Measurements from ENCODE around the gene SORCS2. TPM values are rescaled to one million over a fixed set of nuclear protein-coding genes. Genes with fewer than 3 reads are reported as not detected.

The SORCS2 gene
- polyA plus RNA-seq, 1 of the 3 experiments (the other 2 are of a cell fraction): 1.6 TPM

DNA sequence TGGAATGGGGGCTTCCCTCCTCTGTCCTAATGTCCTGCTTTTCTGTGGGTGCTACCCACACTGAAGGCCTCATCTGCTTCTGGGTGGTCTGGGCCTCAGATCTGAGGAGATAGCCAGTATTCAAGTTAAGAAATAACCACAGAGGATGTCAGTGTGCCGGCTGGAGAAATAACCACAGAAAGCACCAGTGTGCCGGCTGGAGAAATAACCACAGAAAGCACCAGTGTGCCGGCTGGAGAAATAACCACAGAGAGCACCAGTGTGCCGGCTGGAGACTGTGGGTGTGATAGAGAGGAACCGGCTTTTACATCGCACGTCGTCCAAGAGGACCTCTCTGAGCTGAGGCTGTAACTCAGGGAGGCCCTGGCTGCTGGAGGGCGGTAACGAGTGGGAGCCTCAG lies 308.1 kb downstream of the SORCS2 start:
- peaks cover 0 to 7% of the 10 kb centered on the region in 2 experiments; a peak in 1 of 4 replicates for H3K4me1 ChIP-seq (ENCODE audit: control insufficient read depth in 1 of 2, insufficient read depth in 2 of 2, low read depth in 1 of 2, low read length in 1 of 2)
- H3K36me3 ChIP-seq (replicated peaks in 1 of 2; ENCODE audit: control insufficient read depth in 1 of 2, insufficient read depth in 2 of 2, low read length in 1 of 2): no peaks in the 10 kb centered on the region
- no peaks in the 10 kb centered on the region for H3F3A ChIP-seq (replicated peaks; ENCODE audit: insufficient read depth)
- no peak overlapping the region for H2AFZ ChIP-seq (ENCODE audit: low read depth)
- no peak for TF ChIP-seq TEAD4 (IDR thresholded peaks at IDR 0.05; ENCODE audit: borderline replicate concordance, insufficient read depth)
- TF ChIP-seq GATA2 (CRISPR knock-in tag; IDR thresholded peaks at IDR 0.05): no peak
- TF ChIP-seq TCF12 (IDR thresholded peaks at IDR 0.05): no peak
- no peak for TF ChIP-seq ELF1 (IDR thresholded peaks at IDR 0.05)
- TF ChIP-seq, protein P1, sequence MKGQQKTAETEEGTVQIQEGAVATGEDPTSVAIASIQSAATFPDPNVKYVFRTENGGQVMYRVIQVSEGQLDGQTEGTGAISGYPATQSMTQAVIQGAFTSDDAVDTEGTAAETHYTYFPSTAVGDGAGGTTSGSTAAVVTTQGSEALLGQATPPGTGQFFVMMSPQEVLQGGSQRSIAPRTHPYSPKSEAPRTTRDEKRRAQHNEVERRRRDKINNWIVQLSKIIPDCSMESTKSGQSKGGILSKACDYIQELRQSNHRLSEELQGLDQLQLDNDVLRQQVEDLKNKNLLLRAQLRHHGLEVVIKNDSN (IDR thresholded peaks at IDR 0.05; ENCODE audit: borderline replicate concordance, low read depth): no peak
- no peak for TF ChIP-seq JUND (IDR thresholded peaks at IDR 0.05)
- no peak for TF ChIP-seq RCOR1 (IDR thresholded peaks at IDR 0.05; ENCODE audit: low read length)
- no peak for TF ChIP-seq MXI1 (IDR thresholded peaks at IDR 0.05; ENCODE audit: low read depth, low read length)
- TF ChIP-seq PBX3 (IDR thresholded peaks at IDR 0.05): no peak
- no peak for TF ChIP-seq NFIC (IDR thresholded peaks at IDR 0.05; ENCODE audit: borderline replicate concordance)
- TF ChIP-seq EZH2phosphoT487 (IDR thresholded peaks at IDR 0.05; ENCODE audit: borderline replicate concordance, low read depth): no peak
- TF ChIP-seq FOXM1 (IDR thresholded peaks at IDR 0.05; ENCODE audit: low read depth): no peak
- TF ChIP-seq, protein P2, sequence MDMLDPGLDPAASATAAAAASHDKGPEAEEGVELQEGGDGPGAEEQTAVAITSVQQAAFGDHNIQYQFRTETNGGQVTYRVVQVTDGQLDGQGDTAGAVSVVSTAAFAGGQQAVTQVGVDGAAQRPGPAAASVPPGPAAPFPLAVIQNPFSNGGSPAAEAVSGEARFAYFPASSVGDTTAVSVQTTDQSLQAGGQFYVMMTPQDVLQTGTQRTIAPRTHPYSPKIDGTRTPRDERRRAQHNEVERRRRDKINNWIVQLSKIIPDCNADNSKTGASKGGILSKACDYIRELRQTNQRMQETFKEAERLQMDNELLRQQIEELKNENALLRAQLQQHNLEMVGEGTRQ (IDR thresholded peaks at IDR 0.05; ENCODE audit: borderline replicate concordance, low read depth, low read length): no peak
- no peak for TF ChIP-seq RAD21 (IDR thresholded peaks at IDR 0.05; ENCODE audit: low read length)
- H3K9me3 ChIP-seq: no peaks in the 10 kb centered on the region
- no peak overlapping the region for H3K9ac ChIP-seq
- POLR2A ChIA-PET: no interaction called here
- no peak for DNase-seq
- no peak overlapping the region for H3K4me2 ChIP-seq
- H3K27me3 ChIP-seq (ENCODE audit: insufficient read depth): peaks cover 8% of the 10 kb centered on the region; the same call in 1 of the 2 replicates
- H3K4me3 ChIP-seq (ENCODE audit: low read depth in 2 of 2, low read length in 1 of 2): no peak overlapping the region
- H3K79me2 ChIP-seq (ENCODE audit: insufficient read depth): no peaks in the 10 kb centered on the region
- no peaks in the 10 kb centered on the region for H4K20me1 ChIP-seq (ENCODE audit: insufficient read depth)
- H3K27ac ChIP-seq (ENCODE audit: low read depth in 2 of 2, low read length in 1 of 2): no peak overlapping the region
- WGBS (ENCODE audit: low lambda C conversion rate): 68% methylated on average over 7 of the region's 10 CpGs
- CTCF ChIA-PET: interaction anchor here (0.7 to 1.1 kb wide), 2 partner anchors 9 to 30 kb away, joined by 3 read pairs; no protein-coding TSS in a partner anchor
- H3K9me2 ChIP-seq: no peaks in the 10 kb centered on the region

DNA sequence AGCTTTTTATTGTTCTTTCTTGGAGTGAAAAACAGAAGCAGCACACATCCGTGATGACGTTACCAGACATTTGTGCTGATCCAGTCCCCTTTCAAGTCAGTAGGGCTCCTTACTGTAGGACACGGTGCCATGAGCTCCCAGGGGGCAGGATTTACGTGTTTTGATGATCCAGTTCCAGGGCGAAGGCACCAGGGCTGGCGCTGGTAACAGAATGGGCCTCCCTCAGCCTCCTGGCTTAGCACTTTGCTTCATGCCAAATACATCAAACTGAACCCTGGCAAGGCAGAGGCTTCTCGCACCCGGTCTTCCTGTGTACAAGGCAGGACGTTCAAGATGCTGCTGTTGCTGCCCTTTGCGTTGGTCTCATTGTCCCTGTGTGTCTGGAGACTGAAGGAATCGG lies 309.0 kb downstream of the SORCS2 start:
- H3K27me3 ChIP-seq (ENCODE audit: insufficient read depth): peaks cover 8% of the 10 kb centered on the region; the same call in 1 of the 2 replicates
- H3K4me1 ChIP-seq (ENCODE audit: control insufficient read depth in 1 of 2, insufficient read depth in 2 of 2, low read depth in 1 of 2, low read length in 1 of 2): peaks cover 0 to 7% of the 10 kb centered on the region in 2 experiments; a peak in 1 of 4 replicates
- CTCF ChIA-PET: interaction anchor here (1.1 kb wide), 1 partner anchor 31 kb away, joined by 3 read pairs; no protein-coding TSS in a partner anchor

More for the DNA sequence above, 309.0 kb downstream of the SORCS2 start:
- Histone ChIP-seq H3F3A (replicated peaks; ENCODE audit: insufficient read depth) (no peaks in the 10 kb centered on the region), H3K4me2 (no peak overlapping the region), H4K20me1 (ENCODE audit: insufficient read depth) (no peaks in the 10 kb centered on the region), H3K36me3 (replicated peaks in 1 of 2; ENCODE audit: control insufficient read depth in 1 of 2, insufficient read depth in 2 of 2, low read length in 1 of 2) (no peaks in the 10 kb centered on the region), H3K4me3 (ENCODE audit: low read depth in 2 of 2, low read length in 1 of 2) (no peak overlapping the region), H3K9ac (no peak overlapping the region), H3K9me2 (no peaks in the 10 kb centered on the region), H3K79me2 (ENCODE audit: insufficient read depth) (no peaks in the 10 kb centered on the region), H3K9me3 (no peaks in the 10 kb centered on the region), H2AFZ (ENCODE audit: low read depth) (no peak overlapping the region), H3K27ac (ENCODE audit: low read depth in 2 of 2, low read length in 1 of 2) (no peak overlapping the region)
- TF ChIP-seq TCF12 (IDR thresholded peaks at IDR 0.05): no peak
- POLR2A ChIA-PET: no interaction called here
- no peak for DNase-seq
- 69% methylated on average over 11 of the region's 11 CpGs for WGBS (ENCODE audit: low lambda C conversion rate)

Data from SK-N-SH (cell line).